GM15510 (cell line): ENCODE measurements around the gene TMEM134.

Experiments used
- POLR2A ChIP-seq: IDR thresholded peaks from 3 replicates; pipeline ENCODE4 v1.6.1; 2011; ENCODE audit warnings: borderline replicate concordance; ENCODE audit not compliant: insufficient read length; ENCODE audit errors: extremely low read depth

Gene TMEM134

GRCh38 chr11:67503119-67504004, 34.3 kb upstream of the TMEM134 start:
- no peak for TF ChIP-seq POLR2A

GRCh38 chr11:67502328-67502979, 33.4 kb upstream of the TMEM134 start:
- TF ChIP-seq POLR2A, result no peak

GRCh38 chr11:67501854-67502253, 32.8 kb upstream of the TMEM134 start:
- TF ChIP-seq POLR2A, result no peak

- TF ChIP-seq POLR2A, result no peak
Observed at GRCh38 chr11:67500831-67501715, 32.0 kb upstream of the TMEM134 start.

- TF ChIP-seq POLR2A, result peak; percentile 2
Observed at GRCh38 chr11:67500484-67500821, 31.4 kb upstream of the TMEM134 start.

DNA sequence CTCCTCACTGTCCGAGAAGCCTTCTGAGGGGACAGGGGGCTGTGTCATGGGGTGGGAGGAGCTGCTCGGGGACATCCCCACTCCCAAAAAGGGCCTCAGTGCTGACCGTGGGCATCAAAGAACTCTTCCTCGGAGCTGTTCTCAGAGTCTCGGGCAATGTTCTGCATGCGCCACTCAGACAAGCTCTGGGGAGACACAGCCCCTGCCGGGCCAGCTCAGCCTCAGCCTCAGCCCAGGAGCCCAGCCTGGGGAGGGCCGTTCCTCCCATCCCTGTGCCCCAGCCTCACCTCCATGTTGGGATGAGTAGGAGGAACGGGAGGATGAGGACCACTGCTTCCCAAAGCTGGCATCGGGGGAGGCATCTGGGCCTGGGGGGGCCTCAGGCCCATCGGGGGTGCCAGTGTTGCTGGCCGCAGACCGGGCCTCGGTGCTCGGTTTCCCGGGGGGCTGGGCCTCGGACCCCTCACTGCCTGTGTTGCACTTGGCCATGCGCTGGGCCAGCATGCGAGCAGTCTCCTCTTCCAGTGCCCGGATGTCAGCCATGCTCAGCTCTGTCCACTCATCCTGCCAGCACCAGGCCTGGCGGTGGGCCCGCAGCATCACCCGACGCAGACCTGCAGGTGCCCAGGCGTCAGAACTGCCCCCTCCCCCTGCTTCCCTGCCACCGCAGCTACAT, 30.9 kb upstream of the TMEM134 start:
- peak; percentile 19 for TF ChIP-seq POLR2A

DNA sequence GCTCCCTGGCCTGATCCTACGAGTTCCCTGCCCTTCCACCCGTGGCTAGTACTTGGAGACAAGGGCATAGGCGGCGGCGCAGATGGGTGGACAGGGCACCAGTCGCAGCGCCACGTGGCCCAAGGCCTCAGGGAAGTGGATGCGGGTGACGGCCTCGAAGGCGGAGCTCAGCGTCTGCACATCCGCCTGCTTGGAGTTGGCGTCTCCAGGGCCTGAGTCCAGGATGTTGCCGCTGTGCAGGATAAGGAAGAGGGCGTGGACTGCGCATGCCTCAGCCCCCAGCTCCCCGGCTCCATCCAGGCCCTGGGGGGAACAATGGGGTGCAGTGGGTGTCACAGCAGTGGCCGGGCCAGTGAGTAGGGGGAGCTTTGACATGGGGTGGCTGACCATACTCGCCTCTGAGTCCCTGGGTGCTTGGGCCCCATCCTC, 29.5 kb upstream of the TMEM134 start:
- TF ChIP-seq POLR2A, result no peak

GRCh38 chr11:67497656-67498291, 28.7 kb upstream of the TMEM134 start:
- TF ChIP-seq POLR2A, result no peak

DNA sequence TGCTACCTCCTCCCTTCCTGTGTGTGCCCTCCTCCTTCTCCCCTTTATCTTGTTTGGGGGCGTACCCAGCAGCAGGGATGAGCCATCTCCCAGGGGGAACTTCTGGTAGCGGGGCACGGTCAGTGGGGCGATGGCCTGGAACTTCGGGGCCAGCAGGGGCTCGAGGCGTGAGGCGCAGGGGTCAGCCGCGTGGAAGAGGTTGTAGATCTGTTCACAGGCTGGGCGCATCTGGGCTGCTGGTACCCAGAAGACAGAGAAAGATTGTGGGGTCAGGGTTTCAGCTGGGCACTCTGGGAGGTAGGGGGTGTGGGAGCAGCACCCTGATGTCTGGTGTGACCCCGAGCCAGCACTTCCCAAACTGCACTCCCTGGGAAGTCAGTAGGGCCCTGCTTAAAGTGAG, 27.1 kb upstream of the TMEM134 start:
- TF ChIP-seq POLR2A, result no peak

GRCh38 chr11:67495234-67496005, 26.4 kb upstream of the TMEM134 start:
- no peak for TF ChIP-seq POLR2A

- TF ChIP-seq POLR2A, result no peak
Observed at GRCh38 chr11:67494371-67495233, 25.6 kb upstream of the TMEM134 start.

- TF ChIP-seq POLR2A, result no peak
Observed at GRCh38 chr11:67493548-67494370, 24.7 kb upstream of the TMEM134 start.
